OCI-LY1 (cell line): ENCODE data around the gene PLXNB3.

ENCODE experiments used
- CTCF ChIP-seq: fragments of 200-600 bp; sonication (generic), shearing (Covaris generic); IDR thresholded peaks from 2 replicates; pipeline ENCODE4 v1.5.1; 2017; ENCODE audit warnings: mild to moderate bottlenecking, antibody characterized with exemption, low read length, moderate library complexity, mixed read lengths
- EZH2 ChIP-seq: fragments of 200-600 bp; sonication (generic), shearing (Covaris generic); IDR thresholded peaks from 2 replicates; pipeline ENCODE4 v1.8.0; 2017; ENCODE audit warnings: borderline replicate concordance, mixed run types, mild to moderate bottlenecking, antibody characterized with exemption, low read length, moderate library complexity, mixed read lengths

DNA sequence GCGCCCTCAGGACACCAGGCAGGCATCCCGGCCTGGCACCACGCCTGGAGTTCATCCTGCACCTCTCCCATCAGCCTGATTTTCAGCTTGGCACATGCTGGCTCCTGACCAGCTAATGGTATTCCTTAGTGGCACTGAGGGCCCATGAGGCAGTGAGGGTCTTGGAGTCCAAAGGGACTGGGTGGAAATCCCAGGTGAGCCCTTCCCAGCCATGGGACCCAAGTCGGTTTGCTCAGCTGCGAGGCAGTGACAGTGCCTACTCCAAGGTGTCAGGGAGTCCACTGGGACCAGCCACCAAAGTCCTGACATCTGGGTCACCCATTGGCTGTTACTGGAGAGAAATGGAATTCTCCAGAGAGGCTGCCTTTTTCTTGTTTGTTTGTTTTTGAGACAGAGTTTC, 35.3 kb downstream of the PLXNB3 start:
- TF ChIP-seq CTCF (no peak), EZH2 (no peak)
